ENCODE results near the gene SAFB. TPM values are rescaled to one million over a fixed set of nuclear protein-coding genes. Genes with fewer than 3 reads are reported as not detected.

The SAFB gene
- total RNA-seq, 1 donor from 2014 or later: 87.1 TPM

DNA sequence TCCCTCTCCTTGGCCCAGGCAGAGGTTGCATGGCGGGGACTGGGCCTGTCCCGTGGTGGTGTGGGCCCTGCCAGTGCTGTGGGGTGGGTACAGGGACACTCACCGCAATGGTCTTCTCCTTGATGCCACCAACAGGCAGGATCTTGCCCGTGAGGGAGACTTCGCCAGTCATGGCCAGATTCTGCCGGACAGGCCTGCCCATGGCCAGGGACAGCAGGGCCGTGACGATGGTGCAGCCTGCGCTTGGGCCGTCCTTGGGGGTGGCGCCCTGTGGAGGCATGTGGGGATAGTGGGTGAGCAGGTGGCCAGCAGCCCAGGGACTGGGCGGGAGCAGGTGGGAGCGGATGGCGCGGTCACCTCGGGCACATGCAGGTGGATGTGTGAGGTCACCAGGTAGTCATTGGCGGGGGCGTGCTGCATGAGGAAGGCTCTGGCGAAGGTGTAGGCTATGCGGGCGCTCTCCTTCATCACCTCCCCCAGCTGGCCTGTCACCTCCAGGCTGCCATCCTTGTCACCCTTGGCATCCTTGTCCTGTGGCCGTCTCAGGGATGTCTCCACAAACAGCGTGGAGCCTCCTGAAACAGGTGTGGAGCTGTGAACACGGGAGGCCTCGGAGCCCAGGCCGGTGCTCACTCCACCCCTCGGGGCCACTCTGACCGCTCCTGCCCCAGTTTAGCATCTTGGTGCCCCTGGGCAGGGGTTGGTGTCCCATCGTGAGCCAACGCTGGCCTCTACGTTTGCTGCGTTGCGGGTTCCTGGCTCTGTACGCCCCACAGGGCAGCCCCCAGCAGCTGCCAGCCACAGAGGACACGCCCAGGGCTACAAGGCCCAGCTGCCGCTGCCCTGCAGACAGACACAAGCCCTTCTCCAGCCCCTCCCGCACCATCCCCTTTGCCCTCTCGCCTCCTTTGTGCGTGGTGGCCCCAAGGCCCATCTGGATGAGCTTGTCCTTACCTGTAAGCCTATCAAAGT is 70.6 kb downstream of the SAFB start:
- peaks cover 17% of the 10 kb centered on the region for H3K4me1 ChIP-seq
- TF ChIP-seq, protein P1, sequence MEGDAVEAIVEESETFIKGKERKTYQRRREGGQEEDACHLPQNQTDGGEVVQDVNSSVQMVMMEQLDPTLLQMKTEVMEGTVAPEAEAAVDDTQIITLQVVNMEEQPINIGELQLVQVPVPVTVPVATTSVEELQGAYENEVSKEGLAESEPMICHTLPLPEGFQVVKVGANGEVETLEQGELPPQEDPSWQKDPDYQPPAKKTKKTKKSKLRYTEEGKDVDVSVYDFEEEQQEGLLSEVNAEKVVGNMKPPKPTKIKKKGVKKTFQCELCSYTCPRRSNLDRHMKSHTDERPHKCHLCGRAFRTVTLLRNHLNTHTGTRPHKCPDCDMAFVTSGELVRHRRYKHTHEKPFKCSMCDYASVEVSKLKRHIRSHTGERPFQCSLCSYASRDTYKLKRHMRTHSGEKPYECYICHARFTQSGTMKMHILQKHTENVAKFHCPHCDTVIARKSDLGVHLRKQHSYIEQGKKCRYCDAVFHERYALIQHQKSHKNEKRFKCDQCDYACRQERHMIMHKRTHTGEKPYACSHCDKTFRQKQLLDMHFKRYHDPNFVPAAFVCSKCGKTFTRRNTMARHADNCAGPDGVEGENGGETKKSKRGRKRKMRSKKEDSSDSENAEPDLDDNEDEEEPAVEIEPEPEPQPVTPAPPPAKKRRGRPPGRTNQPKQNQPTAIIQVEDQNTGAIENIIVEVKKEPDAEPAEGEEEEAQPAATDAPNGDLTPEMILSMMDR (IDR thresholded peaks at IDR 0.05): no peak
- H3K36me3 ChIP-seq: peaks cover 67% of the 10 kb centered on the region
- ATAC-seq (no peak), DNase-seq (peak; percentile 44)
- no peak overlapping the region for H3K27ac ChIP-seq
- intact Hi-C loops (cut with DNase I): no loop called here
- no peaks in the 10 kb centered on the region for H3K9me3 ChIP-seq
- H3K27me3 ChIP-seq (ENCODE audit: low read depth): no peaks in the 10 kb centered on the region
- no peak overlapping the region for H3K4me3 ChIP-seq

DNA sequence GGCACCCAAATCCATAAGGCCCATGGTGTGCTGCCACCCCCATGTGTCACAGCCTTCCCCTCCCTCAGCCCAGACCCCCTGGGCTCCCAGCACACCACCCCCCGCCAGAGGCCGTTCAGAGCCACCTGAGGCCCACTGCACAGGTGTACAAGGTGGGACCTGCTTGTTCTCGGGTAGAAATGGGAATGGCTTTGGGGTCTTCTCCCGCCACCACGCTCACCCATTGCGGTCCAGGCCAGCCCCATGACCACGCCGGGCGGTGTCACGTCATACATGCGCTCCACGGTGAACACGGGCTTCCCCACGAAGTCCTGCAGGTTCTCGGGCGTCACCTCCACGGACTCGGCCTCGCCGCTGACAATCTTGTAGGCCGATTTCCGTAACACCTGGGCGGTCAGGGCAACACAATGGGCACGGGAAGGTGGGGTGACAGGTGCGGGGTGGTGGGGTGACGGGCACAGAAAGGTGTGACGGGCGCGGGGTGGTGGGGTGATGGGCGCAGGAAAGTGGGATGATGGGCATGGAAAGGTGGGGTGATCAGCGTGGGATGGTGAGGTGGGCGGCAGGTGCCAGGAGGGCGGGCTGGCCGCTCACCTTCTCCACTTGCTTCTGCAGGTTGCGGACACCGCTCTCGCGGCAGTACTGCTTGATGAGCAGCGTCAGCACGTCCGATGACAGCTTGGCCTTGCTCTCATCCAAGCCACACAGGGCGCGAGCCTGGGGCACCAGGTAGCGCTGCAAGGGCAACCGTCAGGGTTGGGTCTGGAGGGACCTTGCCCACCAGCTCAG is 71.5 kb downstream of the SAFB start:
- intact Hi-C loops (cut with DNase I): no loop called here
- ATAC-seq (no peak), DNase-seq (no peak)
- Histone ChIP-seq H3K4me1 (peaks cover 17% of the 10 kb centered on the region), H3K9me3 (no peaks in the 10 kb centered on the region), H3K4me3 (no peak overlapping the region), H3K27me3 (ENCODE audit: low read depth) (no peaks in the 10 kb centered on the region), H3K36me3 (peaks cover 76% of the 10 kb centered on the region), H3K27ac (no peak overlapping the region)
- TF ChIP-seq, protein P1 (IDR thresholded peaks at IDR 0.05): no peak

DNA sequence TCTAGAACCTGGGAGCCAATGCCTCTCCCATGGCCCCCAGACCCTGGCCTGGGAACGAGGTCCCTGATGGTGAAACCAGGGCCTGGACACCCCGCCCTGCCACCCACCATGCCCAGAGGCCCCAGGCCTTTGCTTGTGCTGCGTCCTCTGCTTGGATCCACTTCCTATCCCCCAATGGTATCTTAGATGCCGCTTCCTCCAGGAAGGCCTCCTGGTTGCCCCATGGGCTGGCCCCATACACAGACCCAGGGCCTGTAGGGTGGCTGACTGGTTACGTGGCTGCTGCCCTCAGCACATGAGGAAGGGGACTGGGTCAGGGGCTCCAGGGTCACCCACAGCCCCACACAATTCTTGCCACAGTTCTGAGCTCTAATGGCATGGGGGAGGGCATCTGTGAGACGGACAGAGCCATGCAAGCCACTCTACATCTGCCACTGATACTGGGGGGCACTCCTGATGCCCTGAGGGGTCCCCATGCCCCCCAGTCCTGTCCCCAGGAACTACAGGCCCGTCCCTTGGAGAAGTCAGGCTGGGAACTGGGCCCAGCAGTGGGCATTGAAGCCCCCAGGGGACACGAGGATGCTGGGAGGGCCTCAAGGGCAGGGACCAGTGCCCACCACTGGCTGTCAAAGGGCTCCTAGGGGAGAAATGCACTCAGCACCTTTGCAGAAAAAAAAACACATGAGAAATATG is 72.2 kb downstream of the SAFB start:
- ATAC-seq: no peak
- H3K36me3 ChIP-seq: peaks cover 84% of the 10 kb centered on the region
- H3K27ac ChIP-seq: no peak overlapping the region
- H3K4me1 ChIP-seq: peaks cover 17% of the 10 kb centered on the region
- no peaks in the 10 kb centered on the region for H3K27me3 ChIP-seq (ENCODE audit: low read depth)
- TF ChIP-seq, protein P1 (IDR thresholded peaks at IDR 0.05): no peak
- H3K9me3 ChIP-seq: no peaks in the 10 kb centered on the region
- H3K4me3 ChIP-seq: no peak overlapping the region
- no peak for DNase-seq
- intact Hi-C loops (cut with DNase I): no loop called here

DNA sequence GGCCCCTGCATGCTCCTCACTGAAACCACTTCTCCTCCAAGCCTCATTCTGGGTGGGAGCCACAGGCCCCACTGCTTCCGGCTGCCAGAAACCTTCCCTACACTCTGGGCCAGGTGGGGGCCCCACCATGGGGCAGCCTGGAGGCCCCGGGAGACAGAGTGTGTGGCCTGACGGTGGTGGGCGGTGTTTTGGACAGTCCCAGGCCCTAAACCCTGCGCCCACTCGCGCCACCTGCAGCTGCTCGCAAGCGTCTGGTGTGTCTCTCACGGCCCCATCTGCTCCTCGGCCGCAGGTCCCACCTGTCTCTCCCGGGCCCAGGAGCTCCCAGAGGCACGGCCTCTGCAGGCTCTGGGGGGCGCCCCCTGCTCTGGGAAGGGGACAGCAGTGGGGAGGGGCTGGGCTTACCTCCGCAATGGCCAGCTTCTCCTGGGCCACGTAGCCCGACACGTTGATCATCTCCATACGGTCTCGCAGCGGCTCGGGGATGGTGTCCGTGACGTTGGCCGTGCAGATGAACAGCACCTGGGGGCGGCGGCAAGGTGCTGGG is 72.8 kb downstream of the SAFB start:
- intact Hi-C loops (cut with DNase I): no loop called here
- Histone ChIP-seq H3K4me1 (peaks cover 17% of the 10 kb centered on the region), H3K36me3 (peaks cover 90% of the 10 kb centered on the region), H3K27me3 (ENCODE audit: low read depth) (no peaks in the 10 kb centered on the region), H3K27ac (no peak overlapping the region), H3K9me3 (no peaks in the 10 kb centered on the region), H3K4me3 (no peak overlapping the region)
- DNase-seq (no peak), ATAC-seq (no peak)
- TF ChIP-seq, protein P1 (IDR thresholded peaks at IDR 0.05): no peak

All from lower lobe of right lung (tissue), 2 donors.